GM19372 (cell line): ENCODE results near the gene CERS1.

Experiments used
- ATAC-seq: cut with Tn5 transposase; IDR thresholded peaks from one replicate; pipeline ENCODE4 v1.9.1; 2021; ENCODE audit warnings: mild to moderate bottlenecking, low read depth, moderate library complexity; ENCODE audit not compliant: unreplicated experiment

Gene CERS1

DNA sequence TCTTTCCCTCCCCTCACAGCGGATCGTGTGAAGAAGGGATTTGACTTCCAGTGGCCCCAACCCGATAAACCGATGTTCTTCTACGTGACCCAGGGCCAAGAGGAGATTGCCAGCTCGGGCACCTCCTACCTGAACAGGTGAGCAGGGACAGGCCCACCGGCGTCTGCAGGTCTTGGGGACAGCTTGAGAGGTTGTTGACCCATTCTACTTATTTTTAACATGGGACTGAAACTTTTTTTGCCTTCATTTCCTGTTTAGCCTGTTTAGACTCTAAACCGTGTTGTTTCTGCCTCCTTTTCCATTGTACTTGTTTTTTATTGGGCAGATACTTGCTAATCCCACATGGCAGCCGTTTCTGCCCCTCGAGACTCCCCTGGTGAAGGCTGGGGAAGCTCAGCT, 35.7 kb downstream of the CERS1 start:
- no peak for ATAC-seq

DNA sequence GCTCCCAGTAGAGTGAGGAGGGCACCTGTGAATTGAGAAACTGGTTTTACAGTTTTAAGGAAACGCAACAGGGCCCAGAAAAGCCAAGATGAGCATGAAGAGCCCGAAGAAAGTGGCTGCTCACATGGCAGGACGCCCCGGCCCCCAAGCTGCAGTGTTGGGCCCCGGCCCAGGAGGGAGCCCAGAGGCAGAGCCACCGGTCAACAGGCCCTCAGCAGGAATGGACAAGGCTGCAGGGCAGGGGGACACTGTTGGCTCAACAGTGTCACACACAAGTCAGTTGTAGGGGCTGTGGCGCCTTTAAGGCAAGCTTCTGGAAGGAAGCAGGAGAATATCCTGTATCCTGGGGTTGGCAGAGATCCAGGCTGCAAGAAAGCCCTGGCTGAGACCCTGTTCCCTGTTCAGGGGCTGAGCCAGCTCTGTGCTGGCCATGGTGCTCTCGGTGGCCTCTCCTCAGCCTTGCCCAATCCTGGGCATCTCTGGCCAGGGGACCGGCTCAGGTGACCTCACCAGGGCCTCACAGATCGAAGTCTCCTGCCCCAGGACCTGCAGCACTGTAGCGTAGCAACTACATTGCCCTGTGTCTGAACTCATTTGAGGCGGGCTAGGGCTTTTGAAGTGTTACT, 36.2 kb downstream of the CERS1 start:
- no peak for ATAC-seq

DNA sequence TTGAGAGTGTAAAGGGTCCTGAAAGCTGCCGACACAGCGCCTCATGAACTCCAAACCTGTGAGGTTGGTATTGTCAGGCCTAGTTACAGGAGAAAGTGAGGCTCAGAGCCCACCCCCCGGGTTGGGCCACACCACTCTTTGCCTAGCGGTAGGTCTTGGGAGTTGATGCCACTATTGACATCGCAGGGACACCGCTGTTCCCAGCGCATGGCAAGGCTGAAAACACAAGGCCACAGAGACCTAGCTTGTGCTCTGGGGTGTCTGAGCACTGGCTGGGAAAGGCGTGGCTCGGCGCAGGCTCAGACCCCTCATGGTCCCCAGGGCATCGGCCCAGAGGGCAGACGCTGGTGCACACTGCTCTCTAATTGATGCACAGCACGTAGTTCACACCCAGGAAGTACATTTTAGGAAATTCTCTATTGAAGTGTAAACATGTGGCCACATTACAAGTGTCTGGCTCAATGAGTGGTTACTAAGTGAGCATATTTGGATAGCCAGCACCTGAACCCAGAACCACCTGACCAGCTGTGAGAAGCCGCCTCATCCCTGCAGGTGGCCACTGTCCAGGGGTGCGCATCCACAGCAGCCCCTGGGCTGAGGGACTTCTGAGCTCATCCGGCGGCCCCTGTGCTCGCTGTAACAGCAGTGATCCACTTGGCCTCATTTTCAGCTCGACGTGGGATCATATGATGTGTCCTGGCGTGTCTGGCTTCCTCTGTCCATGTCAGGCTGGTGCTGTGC, 36.9 kb downstream of the CERS1 start:
- no peak for ATAC-seq

GRCh38 chr19:18857223-18857622, 38.7 kb downstream of the CERS1 start:
- no peak for ATAC-seq

GRCh38 chr19:18856385-18857126, 39.4 kb downstream of the CERS1 start:
- no peak for ATAC-seq

GRCh38 chr19:18855647-18856384, 40.1 kb downstream of the CERS1 start:
- ATAC-seq, result no peak

- no peak for ATAC-seq
Measured at GRCh38 chr19:18854982-18855381, 41.0 kb downstream of the CERS1 start.

GRCh38 chr19:18853755-18854427, 42.1 kb downstream of the CERS1 start:
- no peak for ATAC-seq

DNA sequence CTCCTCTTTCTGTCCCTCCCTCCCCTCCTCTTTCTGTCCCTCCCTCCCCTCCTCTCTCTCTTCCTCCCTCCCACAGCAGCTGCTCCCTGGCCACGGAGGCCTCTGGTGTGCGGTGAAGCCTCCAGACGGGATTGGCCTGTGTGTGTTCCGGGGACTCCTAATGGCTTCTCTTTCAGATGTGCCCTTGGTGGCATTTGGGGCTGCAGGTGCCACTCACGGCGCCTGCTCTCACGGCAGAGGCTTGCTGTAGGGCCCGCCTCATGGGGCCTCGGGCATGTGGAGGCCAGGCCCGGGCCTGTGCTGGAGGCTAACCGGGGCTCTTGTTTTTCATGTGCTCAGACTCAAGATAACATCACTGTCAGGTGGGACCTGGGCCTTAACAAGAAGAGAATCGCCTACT, 43.3 kb downstream of the CERS1 start:
- ATAC-seq, result no peak

DNA sequence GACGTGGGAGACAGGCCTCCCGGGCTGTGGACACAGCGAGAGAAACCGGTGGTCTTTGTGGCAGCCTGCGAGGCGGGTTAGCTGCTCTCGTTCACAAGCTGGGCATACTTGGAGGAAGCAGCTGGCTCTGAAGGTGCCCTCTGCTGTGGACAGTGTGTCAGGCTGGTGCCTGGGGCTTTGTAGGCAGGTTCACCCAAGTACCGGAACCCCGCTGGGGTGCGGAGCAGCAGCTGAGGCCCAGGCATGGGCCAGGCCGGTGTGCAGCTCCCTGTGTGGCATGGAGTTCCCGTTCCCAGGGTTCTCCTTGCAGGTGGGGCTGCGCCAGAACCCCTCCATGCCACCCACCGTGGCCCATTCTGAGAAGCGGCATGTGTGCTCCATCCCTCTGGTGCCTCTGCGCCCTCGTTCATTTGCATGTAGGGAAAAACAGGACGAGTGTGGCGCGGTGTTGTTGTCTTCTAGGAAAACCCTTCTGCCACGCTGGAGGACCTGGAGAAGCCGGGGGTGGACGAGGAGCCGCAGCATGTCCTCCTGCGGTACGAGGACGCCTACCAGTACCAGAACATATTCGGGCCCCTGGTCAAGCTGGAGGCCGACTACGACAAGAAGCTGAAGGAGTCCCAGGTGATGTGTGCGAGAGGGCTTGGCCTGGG, 44.2 kb downstream of the CERS1 start:
- no peak for ATAC-seq

DNA sequence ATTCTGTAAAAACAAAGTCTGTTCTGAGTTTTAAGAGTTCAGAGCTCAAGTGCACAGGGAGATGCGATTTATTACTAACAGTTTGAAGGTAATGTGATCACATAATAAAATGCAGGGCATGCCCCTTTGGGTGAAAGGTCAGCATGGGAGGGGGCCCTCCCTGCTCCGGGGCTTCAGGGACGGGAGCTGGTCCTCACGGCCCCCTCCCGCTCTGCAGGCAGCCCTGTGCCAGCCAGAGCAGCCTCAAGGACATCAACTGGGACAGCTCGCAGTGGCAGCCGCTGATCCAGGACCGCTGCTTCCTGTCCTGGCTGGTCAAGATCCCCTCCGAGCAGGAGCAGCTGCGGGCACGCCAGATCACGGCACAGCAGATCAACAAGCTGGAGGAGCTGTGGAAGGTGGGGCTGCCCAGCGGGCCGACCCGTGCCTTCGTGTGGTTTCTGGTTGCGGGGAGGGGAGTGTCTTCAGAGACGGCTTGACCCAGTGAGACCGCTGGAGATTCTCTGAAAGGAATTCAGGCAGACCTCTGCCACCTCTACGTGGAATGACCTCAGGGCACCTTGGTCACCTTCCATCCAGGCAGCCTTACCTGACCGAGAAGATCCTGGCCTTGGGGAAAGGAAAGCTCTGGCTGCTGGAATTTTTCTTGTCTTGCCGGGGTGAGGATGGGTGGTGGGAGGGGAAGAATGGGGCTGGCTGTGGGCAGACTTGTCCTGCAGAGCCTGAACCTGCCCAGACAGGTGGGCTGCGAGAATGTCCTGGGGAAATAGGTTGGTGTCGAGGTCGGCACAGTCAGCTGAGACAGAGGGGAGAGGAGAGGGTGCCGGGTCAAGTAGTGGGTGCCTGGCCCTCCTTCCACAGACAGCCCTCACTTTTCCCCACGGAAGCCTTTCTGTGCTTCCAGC, 45.2 kb downstream of the CERS1 start:
- no peak for ATAC-seq

DNA sequence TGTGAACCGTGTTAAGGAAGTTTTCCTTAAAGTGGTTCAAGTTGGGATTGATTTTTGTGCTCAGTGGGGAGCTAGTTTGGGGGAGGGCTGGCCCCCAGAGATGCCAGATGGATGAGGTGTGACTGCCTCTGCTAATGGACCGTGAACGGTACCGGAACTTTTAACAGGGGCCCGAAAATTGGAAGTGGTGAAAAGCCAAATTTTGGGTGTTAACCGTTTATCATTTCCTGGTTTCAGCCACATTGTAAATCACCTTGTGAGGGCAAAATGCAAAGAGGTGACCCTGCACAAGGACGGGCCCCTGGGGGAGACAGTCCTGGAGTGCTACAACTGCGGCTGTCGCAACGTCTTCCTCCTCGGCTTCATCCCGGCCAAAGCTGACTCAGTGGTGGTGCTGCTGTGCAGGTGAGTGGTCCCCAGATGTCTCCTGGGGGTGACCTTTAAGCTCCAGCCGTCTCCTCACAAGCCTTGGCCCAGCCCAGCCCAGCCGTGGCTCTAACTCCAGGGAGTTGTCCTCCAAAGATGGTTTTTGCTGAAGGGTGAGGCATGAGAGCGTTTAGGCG, 46.0 kb downstream of the CERS1 start:
- no peak for ATAC-seq

DNA sequence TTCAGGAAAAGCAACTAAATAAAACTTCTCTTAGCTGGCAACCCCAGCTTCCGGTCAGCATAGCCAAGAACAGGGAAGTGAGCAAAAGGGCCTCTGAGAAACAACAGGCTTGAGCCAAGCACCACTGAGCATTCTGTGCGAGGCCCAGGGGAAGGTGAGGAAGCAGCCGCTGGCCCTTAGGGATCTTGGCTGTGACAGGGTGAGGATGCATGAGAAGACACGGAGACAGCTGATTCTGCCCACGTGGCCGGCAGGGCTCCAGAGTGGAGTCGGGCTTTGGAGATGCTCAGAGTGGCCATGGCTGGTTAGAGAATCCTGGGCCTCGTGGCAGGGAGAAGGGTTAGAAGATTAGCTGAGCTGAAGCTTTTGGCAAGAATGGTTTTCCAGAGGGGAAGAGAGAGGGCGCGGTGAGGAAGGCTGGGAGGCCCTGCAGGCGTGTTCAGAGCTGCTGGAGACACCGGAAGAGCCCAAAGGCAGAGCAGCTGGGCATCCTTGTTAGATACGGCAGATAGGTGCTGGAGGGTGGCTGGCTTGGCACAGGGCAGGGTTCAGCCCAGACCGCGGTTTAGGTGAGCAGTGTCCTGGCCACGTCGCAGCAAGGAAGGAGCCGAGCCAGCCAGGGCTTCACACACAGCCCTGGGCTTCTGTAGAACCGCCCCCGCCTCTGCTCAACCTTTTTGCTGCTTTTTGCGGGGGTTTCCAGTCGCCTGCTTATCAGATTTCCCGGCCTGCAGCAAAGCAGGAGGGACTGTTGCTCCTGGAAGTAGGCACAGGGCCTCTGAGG, 46.9 kb downstream of the CERS1 start:
- no peak for ATAC-seq

- ATAC-seq, result no peak
Measured at GRCh38 chr19:18847549-18848463, 48.2 kb downstream of the CERS1 start.

DNA sequence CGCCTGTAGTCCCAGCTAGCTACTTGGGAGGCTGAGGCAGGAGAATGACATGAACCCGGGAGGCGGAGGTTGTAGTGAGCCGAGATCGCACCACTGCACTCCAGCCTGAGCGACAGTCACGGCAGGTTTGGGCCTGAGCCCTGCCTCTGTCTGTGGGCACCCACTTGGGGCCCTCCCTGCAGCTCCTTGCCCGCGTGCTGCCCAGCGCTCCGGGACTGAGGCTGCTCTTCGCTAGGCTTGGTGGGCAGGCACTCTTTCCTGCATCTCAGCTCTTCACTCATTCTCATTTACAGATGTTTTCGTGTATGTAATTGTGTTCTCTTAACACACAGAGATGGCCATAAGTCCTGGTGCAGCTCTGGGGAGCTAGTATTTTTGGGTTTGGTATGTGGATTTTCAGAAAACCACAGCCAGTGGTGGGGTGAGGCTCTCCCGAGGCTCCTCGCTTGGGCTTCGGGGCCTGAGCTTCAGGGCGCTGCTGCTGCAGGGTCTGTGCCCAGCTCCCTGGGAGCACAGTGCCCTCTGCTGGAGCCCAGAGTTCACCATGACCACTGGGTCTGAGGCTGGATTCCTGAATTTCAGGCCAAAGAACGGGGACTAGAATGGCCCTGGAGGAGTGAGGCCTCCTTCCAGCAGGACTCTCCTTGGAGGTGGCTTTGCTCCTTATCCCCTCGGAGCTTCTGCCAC, 49.0 kb downstream of the CERS1 start:
- ATAC-seq, result no peak

DNA sequence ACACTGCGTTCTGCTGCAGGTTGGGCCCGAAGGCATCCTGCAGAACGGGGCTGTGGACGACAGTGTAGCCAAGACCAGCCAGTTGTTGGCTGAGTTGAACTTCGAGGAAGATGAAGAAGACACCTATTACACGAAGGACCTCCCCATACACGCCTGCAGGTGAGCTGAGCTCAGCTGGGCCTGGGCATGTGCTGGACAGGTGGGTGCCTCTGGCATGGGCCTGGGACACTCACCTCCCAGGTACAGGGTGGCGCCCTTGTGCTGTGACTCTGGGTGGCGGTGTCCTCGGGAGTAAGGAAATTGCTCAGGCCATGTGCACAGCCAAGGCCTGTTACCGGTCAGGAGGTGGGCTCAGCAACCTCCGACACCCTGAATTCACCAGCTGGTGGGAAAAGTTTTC, 50.0 kb downstream of the CERS1 start:
- ATAC-seq, result no peak
